DMS53 treated with DMSO at 0.1 percent for 48 hours (cell line): ENCODE results near the gene ZNF213.

Experiments
- DNase-seq: peaks from one replicate; lab custom pipeline; 2025; ENCODE audit not compliant: unreplicated experiment; lab: John Stamatoyannopoulos, UW

Gene ZNF213

GRCh38 chr16:3134338-3135125 is at the start of gene ZNF213:
ZNF213 (plus strand) TSS chr16:3135029; CDS start chr16:3137281, 2,252 bp downstream.
- peak; percentile 84 for DNase-seq

GRCh38 chr16:3085868-3086595 is 48.8 kb upstream of the ZNF213 start:
- DNase-seq = no peak

GRCh38 chr16:3086596-3087242 is 48.1 kb upstream of the ZNF213 start:
- no peak for DNase-seq

GRCh38 chr16:3087243-3088235 is 47.3 kb upstream of the ZNF213 start:
- DNase-seq = no peak

GRCh38 chr16:3088450-3088849 is 46.4 kb upstream of the ZNF213 start:
- no peak for DNase-seq

GRCh38 chr16:3088925-3089716 is 45.7 kb upstream of the ZNF213 start:
- DNase-seq = no peak

- DNase-seq = peak; percentile 72
Observed at GRCh38 chr16:3089717-3090592, 44.9 kb upstream of the ZNF213 start.

- DNase-seq = no peak
Observed at GRCh38 chr16:3091551-3091950, 43.3 kb upstream of the ZNF213 start.

- no peak for DNase-seq
Observed at GRCh38 chr16:3092501-3092941, 42.3 kb upstream of the ZNF213 start.

GRCh38 chr16:3094289-3095027 is 40.4 kb upstream of the ZNF213 start:
- peak; percentile 13 for DNase-seq

GRCh38 chr16:3095869-3096268 is 39.0 kb upstream of the ZNF213 start:
- DNase-seq = no peak

- DNase-seq = no peak
Observed at GRCh38 chr16:3096362-3096761, 38.5 kb upstream of the ZNF213 start.

GRCh38 chr16:3097266-3097665 is 37.6 kb upstream of the ZNF213 start:
- DNase-seq = no peak

- DNase-seq = no peak
Observed at GRCh38 chr16:3098459-3099394, 36.1 kb upstream of the ZNF213 start, which contains the start of gene ZSCAN10. ZSCAN10 (minus strand) TSS chr16:3099294; CDS start chr16:3092937, 6,357 bp downstream.

- DNase-seq = no peak
Observed at GRCh38 chr16:3099395-3099731, 35.5 kb upstream of the ZNF213 start.

GRCh38 chr16:3099732-3100499 is 34.9 kb upstream of the ZNF213 start:
- DNase-seq = peak; percentile 71
